HepG2 (cell line): Measurements from ENCODE around the gene DEDD2. TPM values are rescaled to one million over a fixed set of nuclear protein-coding genes. Genes with fewer than 3 reads are reported as not detected.

Source experiments
- HOXD1 ChIP-seq: sonication (generic); formaldehyde crosslinking; IDR thresholded peaks from 2 replicates; pipeline ENCODE4 v1.5.0; 2020; ENCODE audit warnings: missing genetic modification reagents
- IRF9 ChIP-seq: sonication (generic); formaldehyde crosslinking; IDR thresholded peaks from 2 replicates; pipeline ENCODE4 v1.8.0; 2022; ENCODE audit warnings: missing genetic modification reagents, mild to moderate bottlenecking, borderline replicate concordance
- KDM6A ChIP-seq: IDR thresholded peaks from 2 replicates; pipeline ENCODE4 v1.6.1; 2016; ENCODE audit warnings: low read depth
- PATZ1 ChIP-seq: sonication (generic); formaldehyde crosslinking; IDR thresholded peaks from 2 replicates; pipeline ENCODE4 v1.4.0; 2020; ENCODE audit warnings: missing genetic modification reagents
- PHF20 ChIP-seq: sonication (generic); formaldehyde crosslinking; IDR thresholded peaks from 2 replicates; pipeline ENCODE4 v1.5.0; 2020; ENCODE audit warnings: mild to moderate bottlenecking, missing genetic modification reagents
- SP2 ChIP-seq: sonication (generic); formaldehyde crosslinking; IDR thresholded peaks from 2 replicates; pipeline ENCODE4 v1.5.1; 2020; ENCODE audit warnings: mild to moderate bottlenecking, missing genetic modification reagents
- SRY ChIP-seq: sonication (generic); formaldehyde crosslinking; IDR thresholded peaks from 2 replicates; pipeline ENCODE4 v1.8.0; 2022; ENCODE audit warnings: mild to moderate bottlenecking, missing genetic modification reagents
- STAG1 ChIP-seq: sonication (generic); formaldehyde crosslinking; IDR thresholded peaks from 2 replicates; pipeline ENCODE4 v1.4.0; 2020; ENCODE audit warnings: missing genetic modification reagents
- STAT5B ChIP-seq: sonication (generic); formaldehyde crosslinking; IDR thresholded peaks from 2 replicates; pipeline ENCODE4 v1.4.0; 2020; ENCODE audit warnings: missing genetic modification reagents
- ZBTB4 ChIP-seq: sonication (generic); formaldehyde crosslinking; IDR thresholded peaks from 2 replicates; pipeline ENCODE4 v1.4.0; 2020; ENCODE audit warnings: missing genetic modification reagents, mild to moderate bottlenecking, borderline replicate concordance
- ZFP90 ChIP-seq: sonication (generic); formaldehyde crosslinking; IDR thresholded peaks from 2 replicates; pipeline ENCODE4 v1.8.0; 2022; ENCODE audit warnings: missing genetic modification reagents, mild to moderate bottlenecking, inconsistent platforms, borderline replicate concordance
- ZIK1 ChIP-seq: sonication (generic); formaldehyde crosslinking; IDR thresholded peaks from 2 replicates; pipeline ENCODE4 v1.5.0; 2020; ENCODE audit warnings: mild to moderate bottlenecking, low read depth, missing genetic modification reagents, borderline replicate concordance
- ZNF350 ChIP-seq: sonication (generic); formaldehyde crosslinking; IDR thresholded peaks from 2 replicates; pipeline ENCODE4 v1.4.0; 2020; ENCODE audit warnings: mild to moderate bottlenecking, low read depth, missing genetic modification reagents, borderline replicate concordance
- ZNF562 ChIP-seq: sonication (generic); formaldehyde crosslinking; IDR thresholded peaks from 2 replicates; pipeline ENCODE4 v1.8.0; 2022; ENCODE audit warnings: missing genetic modification reagents, borderline replicate concordance
- ZNF652 ChIP-seq: IDR thresholded peaks from 2 replicates; pipeline ENCODE4 v1.6.1; 2016; ENCODE audit warnings: low read depth, borderline replicate concordance
- polyA plus RNA-seq, 8 experiments: library from polyadenylated mRNA; depleted of rRNA in 3 of 8; stranded (reverse) in 7 of 8; unstranded in 1 of 8; fragments of >200 nt; fragmentation: Illumina TruSeq in 4 of 8; extraction: Trizol in 4 of 8; gene quantifications; 2 replicates each; pipeline versions ENCODE4 v1.2.1 to v1.2.3, GENCODE V29; 2011 to 2016; ENCODE audit warnings: low read depth in 4 of 8, missing spikeins in 1 of 8, mixed read lengths in 1 of 8; ENCODE audit not compliant: insufficient read depth in 1 of 8
- total RNA-seq, 5 experiments: library from RNA; depleted of rRNA; stranded (reverse); fragments of >200 nt; fragmentation: Illumina TruSeq; extraction: Trizol; gene quantifications; 2 replicates each; pipeline ENCODE4 v1.2.3, GENCODE V29; 2016; ENCODE audit warnings: low read depth in 1 of 5
- TF ChIP-seq, protein P1 (sequence below): sonication (generic); formaldehyde crosslinking; conservative IDR thresholded peaks from 2 replicates; pipeline ENCODE4 v1.8.1; 2023; ENCODE audit warnings: missing genetic modification reagents
- TF ChIP-seq, protein P2 (sequence below): IDR thresholded peaks from 2 replicates; pipeline ENCODE4 v1.6.1; 2016; ENCODE audit warnings: mild to moderate bottlenecking, missing biosample characterization, missing genetic modification reagents
- TF ChIP-seq, protein P3 (sequence below): sonication (generic); formaldehyde crosslinking; IDR thresholded peaks from 2 replicates; pipeline ENCODE4 v1.5.1; 2020; ENCODE audit warnings: mild to moderate bottlenecking, moderate library complexity, missing genetic modification reagents

DEDD2 gene
- total and polyA plus RNA-seq, 2 of the 13 experiments (the other 11 are each of a cell fraction or from before 2014, with no cell fraction given): 19.2 to 24.7 TPM

- TF ChIP-seq KDM6A (no peak), SP2 (CRISPR knock-in tag) (peak; percentile 86), HOXD1 (CRISPR knock-in tag) (no peak; the same call in 1 of the 2 replicates), IRF9 (no peak), ZNF350 (no peak), SRY (CRISPR knock-in tag) (peak; percentile 62; the same call in 1 of the 2 replicates), PATZ1 (CRISPR knock-in tag) (peak; percentile 91), ZNF652 (CRISPR knock-in tag) (0 out of 2 replicates have a peak, but pooled peaks have one; percentile 22), ZNF562 (CRISPR knock-in tag) (no peak), ZBTB4 (0 out of 2 replicates have a peak, but pooled peaks have one; percentile 7), STAG1 (CRISPR knock-in tag) (no peak), ZFP90 (no peak), ZIK1 (CRISPR knock-in tag) (no peak), PHF20 (no peak), STAT5B (CRISPR knock-in tag) (no peak)
- TF ChIP-seq, protein P1, sequence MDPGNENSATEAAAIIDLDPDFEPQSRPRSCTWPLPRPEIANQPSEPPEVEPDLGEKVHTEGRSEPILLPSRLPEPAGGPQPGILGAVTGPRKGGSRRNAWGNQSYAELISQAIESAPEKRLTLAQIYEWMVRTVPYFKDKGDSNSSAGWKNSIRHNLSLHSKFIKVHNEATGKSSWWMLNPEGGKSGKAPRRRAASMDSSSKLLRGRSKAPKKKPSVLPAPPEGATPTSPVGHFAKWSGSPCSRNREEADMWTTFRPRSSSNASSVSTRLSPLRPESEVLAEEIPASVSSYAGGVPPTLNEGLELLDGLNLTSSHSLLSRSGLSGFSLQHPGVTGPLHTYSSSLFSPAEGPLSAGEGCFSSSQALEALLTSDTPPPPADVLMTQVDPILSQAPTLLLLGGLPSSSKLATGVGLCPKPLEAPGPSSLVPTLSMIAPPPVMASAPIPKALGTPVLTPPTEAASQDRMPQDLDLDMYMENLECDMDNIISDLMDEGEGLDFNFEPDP: no peak
- TF ChIP-seq, protein P2, sequence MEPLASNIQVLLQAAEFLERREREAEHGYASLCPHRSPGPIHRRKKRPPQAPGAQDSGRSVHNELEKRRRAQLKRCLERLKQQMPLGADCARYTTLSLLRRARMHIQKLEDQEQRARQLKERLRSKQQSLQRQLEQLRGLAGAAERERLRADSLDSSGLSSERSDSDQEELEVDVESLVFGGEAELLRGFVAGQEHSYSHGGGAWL (CRISPR knock-in tag): no peak
- TF ChIP-seq, protein P3, sequence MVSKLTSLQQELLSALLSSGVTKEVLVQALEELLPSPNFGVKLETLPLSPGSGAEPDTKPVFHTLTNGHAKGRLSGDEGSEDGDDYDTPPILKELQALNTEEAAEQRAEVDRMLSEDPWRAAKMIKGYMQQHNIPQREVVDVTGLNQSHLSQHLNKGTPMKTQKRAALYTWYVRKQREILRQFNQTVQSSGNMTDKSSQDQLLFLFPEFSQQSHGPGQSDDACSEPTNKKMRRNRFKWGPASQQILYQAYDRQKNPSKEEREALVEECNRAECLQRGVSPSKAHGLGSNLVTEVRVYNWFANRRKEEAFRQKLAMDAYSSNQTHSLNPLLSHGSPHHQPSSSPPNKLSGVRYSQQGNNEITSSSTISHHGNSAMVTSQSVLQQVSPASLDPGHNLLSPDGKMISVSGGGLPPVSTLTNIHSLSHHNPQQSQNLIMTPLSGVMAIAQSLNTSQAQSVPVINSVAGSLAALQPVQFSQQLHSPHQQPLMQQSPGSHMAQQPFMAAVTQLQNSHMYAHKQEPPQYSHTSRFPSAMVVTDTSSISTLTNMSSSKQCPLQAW (CRISPR knock-in tag): 0 out of 2 replicates have a peak, but pooled peaks have one; percentile 55
These were observed 37.6 kb upstream of the DEDD2 start, which contains the start of gene ERF (continued) for GRCh38 chr19:42254850-42255765.
